ENCODE measurements around the gene USP44.

Gene USP44

GRCh38 chr12:95548056-95548538 is 3.2 kb downstream of the USP44 start:
- DNase-seq, result peak in 1 of 2 experiments; percentile 35

- no peak for DNase-seq
Measured at GRCh38 chr12:95547522-95548055, 3.7 kb downstream of the USP44 start.

GRCh38 chr12:95546491-95546813 is 4.8 kb downstream of the USP44 start:
- no peak for DNase-seq

GRCh38 chr12:95545731-95546490 is 5.4 kb downstream of the USP44 start:
- DNase-seq, result no peak

GRCh38 chr12:95545303-95545702 is 6.0 kb downstream of the USP44 start:
- DNase-seq, result no peak

- DNase-seq, result no peak
Measured at GRCh38 chr12:95544756-95545155, 6.5 kb downstream of the USP44 start.

GRCh38 chr12:95543305-95543704 is 8.0 kb downstream of the USP44 start:
- DNase-seq, result no peak

GRCh38 chr12:95541436-95541835 is 9.8 kb downstream of the USP44 start:
- DNase-seq, result no peak

- no peak for DNase-seq
Measured at GRCh38 chr12:95538656-95539055, 12.6 kb downstream of the USP44 start.

- no peak for DNase-seq
Measured at GRCh38 chr12:95538006-95538405, 13.3 kb downstream of the USP44 start.

- DNase-seq, result no peak
Measured at GRCh38 chr12:95533985-95534384, 17.3 kb downstream of the USP44 start.

- DNase-seq, result no peak
Measured at GRCh38 chr12:95532851-95533250, 18.4 kb downstream of the USP44 start.

- no peak for DNase-seq
Measured at GRCh38 chr12:95529693-95530225, 21.5 kb downstream of the USP44 start.

- no peak for DNase-seq
Measured at GRCh38 chr12:95528431-95528830, 22.8 kb downstream of the USP44 start.

- DNase-seq, result no peak
Measured at GRCh38 chr12:95522692-95523091, 28.6 kb downstream of the USP44 start.

- DNase-seq, result no peak
Measured at GRCh38 chr12:95520816-95521215, 30.5 kb downstream of the USP44 start.

GRCh38 chr12:95518944-95519343 is 32.3 kb downstream of the USP44 start:
- DNase-seq, result no peak

- no peak for DNase-seq
Measured at GRCh38 chr12:95517246-95517645, 34.0 kb downstream of the USP44 start.

- no peak for DNase-seq
Measured at GRCh38 chr12:95516757-95517156, 34.5 kb downstream of the USP44 start.

- no peak for DNase-seq
Measured at GRCh38 chr12:95515197-95515596, 36.1 kb downstream of the USP44 start.

GRCh38 chr12:95513599-95513998 is 37.7 kb downstream of the USP44 start:
- no peak for DNase-seq

- DNase-seq, result no peak
Measured at GRCh38 chr12:95511977-95512376, 39.3 kb downstream of the USP44 start.

- no peak for DNase-seq
Measured at GRCh38 chr12:95509300-95509699, 42.0 kb downstream of the USP44 start.

- no peak for DNase-seq
Measured at GRCh38 chr12:95506707-95507523, 44.4 kb downstream of the USP44 start.
